Activated naive CD4-positive, alpha-beta T cell treated with anti-CD3 and anti-CD28 coated beads, Interleukin-2, amount 50 U/mL, for 24 hours (primary cell): ENCODE measurements around the gene ZSCAN30.

Experiments
- H3K27ac Mint-ChIP-seq: one replicate; pipeline ENCODE4 v1.8.0; 2021; ENCODE audit warnings: mild to moderate bottlenecking, mixed read lengths
- H3K27me3 Mint-ChIP-seq: one replicate; pipeline ENCODE4 v1.8.0; 2021; ENCODE audit warnings: mixed read lengths
- H3K36me3 Mint-ChIP-seq: one replicate; pipeline ENCODE4 v1.8.0; 2021; ENCODE audit warnings: mixed read lengths
- H3K4me1 Mint-ChIP-seq: one replicate; pipeline ENCODE4 v1.8.0; 2021; ENCODE audit warnings: mixed read lengths
- H3K4me3 Mint-ChIP-seq: one replicate; pipeline ENCODE4 v1.8.0; 2021; ENCODE audit warnings: mild to moderate bottlenecking, mixed read lengths
- H3K9me3 Mint-ChIP-seq: one replicate; pipeline ENCODE4 v1.8.0; 2021; ENCODE audit warnings: mixed read lengths

The ZSCAN30 gene

DNA sequence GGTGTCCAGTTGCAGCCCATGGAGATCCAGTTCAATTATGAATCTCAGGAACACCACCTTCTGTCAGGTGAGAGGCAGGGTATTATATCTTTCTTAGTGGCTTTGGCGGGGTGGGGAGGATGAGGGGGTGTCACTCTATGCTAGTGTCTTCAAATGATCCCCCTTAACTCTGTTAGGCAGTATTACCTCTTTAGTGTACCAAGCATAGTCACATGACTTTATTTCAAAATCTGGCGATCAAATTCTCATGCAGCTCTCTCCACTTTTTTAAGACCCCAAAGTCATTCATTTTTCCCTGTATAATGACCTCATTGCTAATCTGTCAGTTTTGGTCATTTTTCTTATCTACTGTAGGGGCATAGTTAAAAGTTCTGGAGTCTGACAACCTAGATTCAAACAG lies 1.1 kb upstream of the ZSCAN30 start:
- Mint-ChIP-seq H3K27ac (peak overlapping the region; percentile 59), H3K9me3 (no peaks in the 10 kb centered on the region), H3K4me3 (peak overlapping the region; percentile 99), H3K4me1 (peaks cover 67% of the 10 kb centered on the region), H3K27me3 (no peaks in the 10 kb centered on the region), H3K36me3 (peaks cover 30% of the 10 kb centered on the region)

DNA sequence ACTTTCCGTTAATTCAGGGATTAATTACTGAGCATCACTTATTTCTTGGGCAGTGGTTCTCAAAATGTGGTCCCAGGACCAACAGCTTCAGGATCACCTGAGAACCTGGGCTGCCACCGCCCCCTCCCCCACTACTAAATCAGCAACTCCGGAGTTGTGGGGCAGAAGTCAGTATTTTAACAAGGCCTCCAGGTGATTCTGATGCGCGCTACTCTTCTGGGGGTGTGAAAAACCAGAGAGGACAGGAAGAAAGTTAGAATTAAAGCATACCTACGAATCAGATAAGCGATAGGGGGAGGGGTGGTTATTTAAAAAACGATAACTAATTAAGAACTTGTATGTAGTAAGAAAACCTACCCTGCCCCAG lies 319 bp downstream of the ZSCAN30 start:
- peak overlapping the region; percentile 99 for H3K4me3 Mint-ChIP-seq
- H3K36me3 Mint-ChIP-seq = peaks cover 17% of the 10 kb centered on the region
- no peaks in the 10 kb centered on the region for H3K9me3 Mint-ChIP-seq
- no peaks in the 10 kb centered on the region for H3K27me3 Mint-ChIP-seq
- H3K4me1 Mint-ChIP-seq = peaks cover 54% of the 10 kb centered on the region
- H3K27ac Mint-ChIP-seq = peak overlapping the region; percentile 99

DNA sequence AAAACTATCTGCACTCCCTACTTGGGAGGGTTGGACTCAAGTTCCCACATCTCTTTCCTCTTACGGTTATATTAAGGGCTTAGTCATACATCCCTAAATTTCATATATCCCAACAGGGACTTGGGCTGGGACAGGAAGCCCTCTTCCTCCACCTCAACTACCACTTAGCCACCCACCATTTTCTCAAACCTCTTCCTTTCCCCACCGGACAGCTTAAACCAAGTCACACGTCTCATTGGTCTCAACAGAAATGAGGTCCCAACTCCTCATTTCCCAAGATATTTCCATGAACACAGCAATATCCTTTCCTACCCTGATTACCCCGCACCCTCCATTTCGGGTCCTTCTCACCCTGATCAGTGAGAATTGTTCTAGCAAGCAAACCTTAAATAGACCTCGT lies 736 bp downstream of the ZSCAN30 start:
- peaks cover 50% of the 10 kb centered on the region for H3K4me1 Mint-ChIP-seq

DNA sequence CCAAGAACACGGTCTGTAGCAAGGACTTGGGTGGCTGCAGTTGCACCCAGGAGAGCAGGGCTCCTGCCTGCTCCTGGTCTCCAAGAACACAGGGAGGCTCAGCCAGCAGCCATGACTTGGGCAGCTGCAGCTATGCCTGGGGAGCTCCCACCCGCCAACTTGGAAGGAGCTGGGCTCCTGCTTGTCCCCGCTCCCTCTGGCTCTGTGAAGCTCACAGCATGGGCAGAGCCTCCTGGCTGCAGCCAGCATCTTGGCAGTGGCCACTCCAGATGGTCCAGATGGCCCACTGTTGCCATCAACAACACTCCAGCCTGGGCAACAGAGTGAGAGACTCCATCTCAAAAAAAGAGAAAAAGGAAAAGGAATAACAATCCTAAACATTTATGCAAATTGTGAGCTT lies 5.2 kb downstream of the ZSCAN30 start:
- Mint-ChIP-seq H3K27me3 (no peaks in the 10 kb centered on the region), H3K27ac (no peak overlapping the region), H3K4me1 (peaks cover 25% of the 10 kb centered on the region), H3K4me3 (no peak overlapping the region), H3K9me3 (no peaks in the 10 kb centered on the region), H3K36me3 (peaks cover 12% of the 10 kb centered on the region)

More for the DNA sequence above, 736 bp downstream of the ZSCAN30 start:
- peak overlapping the region; percentile 99 for H3K4me3 Mint-ChIP-seq
- no peaks in the 10 kb centered on the region for H3K27me3 Mint-ChIP-seq
- peaks cover 14% of the 10 kb centered on the region for H3K36me3 Mint-ChIP-seq
- no peaks in the 10 kb centered on the region for H3K9me3 Mint-ChIP-seq
- peak overlapping the region; percentile 99 for H3K27ac Mint-ChIP-seq

DNA sequence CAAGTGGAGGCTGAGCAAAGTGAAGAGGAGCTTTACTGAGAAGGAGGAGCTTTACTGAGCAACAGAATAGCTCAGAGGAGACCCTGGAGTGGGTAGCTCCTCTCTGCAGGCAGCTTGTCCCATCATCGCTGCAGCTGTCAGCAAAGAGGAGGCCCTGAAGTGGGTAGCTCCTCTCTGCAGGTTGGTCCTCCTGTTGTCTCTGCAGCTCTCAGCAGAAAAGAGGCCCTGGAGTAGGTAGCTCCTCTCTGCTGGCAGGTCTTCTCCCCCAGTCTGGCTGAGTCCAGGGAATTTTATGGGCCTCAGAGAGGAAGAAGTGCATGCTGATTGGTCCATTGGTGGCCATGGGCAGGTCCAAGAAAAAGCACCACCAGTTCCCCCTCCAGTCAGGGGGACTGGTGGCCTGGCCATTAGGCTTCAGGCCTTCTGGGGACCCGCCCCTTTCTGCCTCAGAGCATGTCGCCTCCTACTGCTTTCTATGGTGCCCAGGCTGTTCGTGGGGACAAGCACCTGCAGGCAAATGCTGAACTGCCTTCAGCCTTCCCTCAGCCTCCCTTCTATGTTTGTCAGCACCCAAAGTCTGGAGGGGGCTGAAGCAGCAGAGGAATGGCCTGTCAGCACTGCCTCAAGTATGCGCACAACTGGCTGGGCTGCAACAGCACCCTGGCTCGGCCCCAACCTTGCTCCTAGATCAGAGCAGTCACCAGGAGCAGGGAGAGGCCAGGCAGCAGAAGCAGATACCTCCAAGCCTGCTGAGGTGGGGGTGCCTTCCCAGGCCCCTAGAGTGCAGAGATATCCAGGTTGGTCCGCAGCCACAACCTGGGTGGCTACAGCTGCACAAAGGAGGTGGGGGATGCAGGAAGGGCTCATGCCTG lies 5.9 kb downstream of the ZSCAN30 start:
- Mint-ChIP-seq H3K4me1 (peaks cover 22% of the 10 kb centered on the region), H3K36me3 (peaks cover 11% of the 10 kb centered on the region), H3K4me3 (no peak overlapping the region), H3K9me3 (peaks cover 3% of the 10 kb centered on the region), H3K27me3 (no peaks in the 10 kb centered on the region), H3K27ac (no peak overlapping the region)

DNA sequence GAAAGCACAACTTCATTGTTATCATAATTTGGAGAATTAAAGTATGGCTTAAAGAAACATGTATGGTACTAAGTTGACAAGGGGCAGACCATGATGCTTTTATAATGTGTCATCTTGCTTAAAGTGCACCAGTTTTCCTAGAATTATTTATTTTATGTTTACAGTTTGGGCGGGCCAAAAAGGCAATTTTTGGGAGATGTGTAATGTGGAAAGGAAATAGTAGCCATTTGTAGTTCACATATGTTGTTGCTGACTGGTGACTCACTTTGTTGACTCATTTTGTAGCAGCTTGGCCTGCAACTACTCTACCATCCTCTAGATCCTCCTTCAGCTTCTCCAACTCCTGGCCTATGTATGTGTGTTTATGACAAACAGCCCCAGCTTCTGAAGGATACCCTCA lies 7.7 kb downstream of the ZSCAN30 start:
- Mint-ChIP-seq H3K4me3 (no peak overlapping the region), H3K9me3 (peaks cover 7% of the 10 kb centered on the region), H3K27ac (no peak overlapping the region), H3K27me3 (no peaks in the 10 kb centered on the region), H3K4me1 (peaks cover 27% of the 10 kb centered on the region), H3K36me3 (peaks cover 15% of the 10 kb centered on the region)

DNA sequence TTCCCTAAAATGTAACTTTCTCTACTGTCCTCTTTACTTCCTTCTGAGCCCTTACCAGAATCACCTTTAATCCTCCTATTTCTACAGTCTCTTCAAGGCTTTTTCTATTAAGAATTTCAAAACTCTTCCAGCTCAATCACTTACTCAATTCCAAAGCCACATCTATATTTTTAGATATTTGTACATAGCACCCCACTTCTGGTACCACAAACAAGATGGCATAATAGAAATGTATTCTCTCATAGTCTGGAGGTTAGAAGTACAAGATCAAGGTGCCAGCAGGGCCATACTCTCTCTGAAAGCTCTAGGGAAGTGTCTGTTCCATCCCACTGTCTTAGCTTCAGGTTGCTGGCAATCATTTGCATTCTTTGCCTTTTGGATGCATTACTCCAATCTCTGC lies 11.1 kb downstream of the ZSCAN30 start:
- no peak overlapping the region for H3K4me3 Mint-ChIP-seq
- H3K4me1 Mint-ChIP-seq = peaks cover 23% of the 10 kb centered on the region
- H3K36me3 Mint-ChIP-seq = peaks cover 17% of the 10 kb centered on the region
- H3K9me3 Mint-ChIP-seq = peaks cover 7% of the 10 kb centered on the region
- no peaks in the 10 kb centered on the region for H3K27me3 Mint-ChIP-seq
- H3K27ac Mint-ChIP-seq = no peak overlapping the region

DNA sequence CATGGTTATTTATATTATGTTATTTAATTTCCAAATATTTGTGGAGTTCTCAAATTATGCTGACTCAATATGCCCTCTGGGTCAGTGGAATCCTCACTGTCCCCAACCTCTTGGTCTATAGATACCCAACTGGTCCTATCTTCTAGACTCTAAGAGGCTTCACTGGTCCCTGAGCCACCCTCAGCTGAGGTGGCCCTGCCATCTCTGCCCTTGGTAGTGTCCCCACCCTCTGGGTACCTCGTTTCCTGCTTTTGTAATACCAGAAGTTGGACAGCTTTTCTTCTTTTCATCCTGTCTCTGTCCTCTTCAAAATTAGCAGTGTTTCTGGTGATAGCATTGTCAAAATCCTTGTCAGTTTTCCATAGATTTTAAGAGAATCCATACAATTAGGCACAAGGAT lies 11.9 kb downstream of the ZSCAN30 start:
- H3K4me3 Mint-ChIP-seq = no peak overlapping the region
- no peaks in the 10 kb centered on the region for H3K27me3 Mint-ChIP-seq
- H3K4me1 Mint-ChIP-seq = peaks cover 23% of the 10 kb centered on the region
- H3K27ac Mint-ChIP-seq = no peak overlapping the region
- peaks cover 7% of the 10 kb centered on the region for H3K9me3 Mint-ChIP-seq
- H3K36me3 Mint-ChIP-seq = peaks cover 18% of the 10 kb centered on the region

DNA sequence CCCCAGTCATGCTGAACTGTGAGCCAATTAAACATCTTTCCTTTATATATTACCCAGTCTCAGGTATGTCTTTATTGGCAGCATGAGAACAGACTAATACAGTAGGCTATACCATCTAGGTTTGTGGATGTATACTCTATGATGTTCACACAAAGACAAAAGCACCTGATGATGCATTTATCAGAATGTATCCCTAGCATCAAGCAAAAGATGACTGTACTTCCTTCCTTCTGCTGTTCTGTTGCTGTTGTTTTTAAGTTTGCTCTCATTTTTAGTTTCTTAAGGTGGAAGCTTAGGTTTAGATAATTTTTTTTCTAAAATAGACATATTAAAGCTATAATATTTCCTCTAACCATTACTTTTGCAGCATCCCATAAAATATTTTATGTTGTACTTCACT lies 12.4 kb downstream of the ZSCAN30 start:
- H3K36me3 Mint-ChIP-seq = peaks cover 16% of the 10 kb centered on the region

DNA sequence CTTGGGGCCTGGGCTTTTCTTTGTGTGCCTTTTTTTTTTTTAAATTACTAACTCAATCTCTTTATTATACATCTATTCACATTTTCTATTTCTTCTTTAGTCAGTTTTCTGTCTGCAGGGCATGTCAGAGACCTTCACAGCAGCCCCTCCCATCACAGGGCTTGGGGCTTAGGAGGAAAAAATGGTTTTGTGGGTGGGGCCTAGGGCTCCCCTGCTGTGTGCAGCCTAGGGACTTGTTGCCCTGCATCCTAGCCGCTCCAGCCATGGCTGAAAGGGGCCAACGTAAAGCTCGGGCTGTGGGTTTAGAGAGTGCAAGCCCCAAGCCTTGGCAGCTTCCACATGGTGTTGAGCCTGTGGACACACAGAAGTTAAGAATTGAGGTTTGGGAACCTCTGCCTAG lies 13.8 kb downstream of the ZSCAN30 start:
- peaks cover 18% of the 10 kb centered on the region for H3K4me1 Mint-ChIP-seq
- H3K36me3 Mint-ChIP-seq = peaks cover 11% of the 10 kb centered on the region
- no peak overlapping the region for H3K27ac Mint-ChIP-seq
- H3K9me3 Mint-ChIP-seq = peaks cover 7% of the 10 kb centered on the region
- H3K4me3 Mint-ChIP-seq = no peak overlapping the region
- H3K27me3 Mint-ChIP-seq = no peaks in the 10 kb centered on the region

More for the DNA sequence above, 12.4 kb downstream of the ZSCAN30 start:
- no peak overlapping the region for H3K4me3 Mint-ChIP-seq
- no peaks in the 10 kb centered on the region for H3K27me3 Mint-ChIP-seq
- H3K9me3 Mint-ChIP-seq = peaks cover 7% of the 10 kb centered on the region
- H3K27ac Mint-ChIP-seq = no peak overlapping the region
- H3K4me1 Mint-ChIP-seq = peaks cover 20% of the 10 kb centered on the region

DNA sequence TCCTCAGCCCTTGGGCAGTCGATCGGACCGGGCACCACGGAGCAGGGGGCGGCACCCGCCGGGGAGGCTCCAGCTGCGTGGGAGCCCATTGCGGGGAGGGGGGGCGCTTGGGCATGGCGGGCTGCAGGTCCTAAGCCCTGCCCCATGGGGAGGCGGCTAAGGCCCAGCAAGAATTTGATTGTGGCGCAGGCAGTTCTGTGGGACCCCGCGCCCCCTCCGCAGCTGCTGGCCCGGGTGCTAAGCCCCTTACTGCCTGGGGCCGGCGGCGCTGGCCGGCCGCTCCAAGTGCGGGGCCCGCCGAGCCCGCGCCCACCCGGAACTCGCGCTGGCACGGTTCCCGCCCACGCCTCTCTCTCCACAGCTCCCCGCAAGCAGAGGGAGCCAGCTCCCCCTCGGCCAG lies 18.4 kb downstream of the ZSCAN30 start:
- Mint-ChIP-seq H3K27ac (no peak overlapping the region), H3K9me3 (peaks cover 6% of the 10 kb centered on the region), H3K4me3 (no peak overlapping the region), H3K36me3 (peaks cover 4% of the 10 kb centered on the region), H3K4me1 (peaks cover 21% of the 10 kb centered on the region), H3K27me3 (no peaks in the 10 kb centered on the region)

DNA sequence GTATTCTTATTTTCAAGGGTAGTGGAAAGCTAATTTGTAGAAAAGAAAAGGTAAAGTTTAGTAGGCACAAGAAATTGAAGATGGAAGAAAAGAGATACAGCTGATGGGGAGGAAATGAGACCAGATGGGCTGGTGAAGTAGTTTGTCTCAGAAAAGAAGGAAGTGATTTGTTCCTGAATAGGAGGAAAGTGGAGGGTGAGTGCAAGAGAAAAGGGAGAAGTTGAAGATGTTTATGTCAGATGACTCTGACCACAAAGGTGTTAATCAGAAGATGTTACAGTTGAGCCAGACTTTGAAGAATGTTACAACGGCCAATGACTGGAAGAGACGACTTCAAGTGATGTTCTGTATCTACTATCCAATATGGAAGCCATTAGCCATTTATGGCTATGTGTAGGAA lies 21.2 kb downstream of the ZSCAN30 start:
- H3K27me3 Mint-ChIP-seq = no peaks in the 10 kb centered on the region
- no peak overlapping the region for H3K27ac Mint-ChIP-seq
- H3K36me3 Mint-ChIP-seq = peaks cover 2% of the 10 kb centered on the region
- H3K4me3 Mint-ChIP-seq = peak overlapping the region; percentile 4
- H3K9me3 Mint-ChIP-seq = peaks cover 17% of the 10 kb centered on the region
- H3K4me1 Mint-ChIP-seq = peaks cover 32% of the 10 kb centered on the region

DNA sequence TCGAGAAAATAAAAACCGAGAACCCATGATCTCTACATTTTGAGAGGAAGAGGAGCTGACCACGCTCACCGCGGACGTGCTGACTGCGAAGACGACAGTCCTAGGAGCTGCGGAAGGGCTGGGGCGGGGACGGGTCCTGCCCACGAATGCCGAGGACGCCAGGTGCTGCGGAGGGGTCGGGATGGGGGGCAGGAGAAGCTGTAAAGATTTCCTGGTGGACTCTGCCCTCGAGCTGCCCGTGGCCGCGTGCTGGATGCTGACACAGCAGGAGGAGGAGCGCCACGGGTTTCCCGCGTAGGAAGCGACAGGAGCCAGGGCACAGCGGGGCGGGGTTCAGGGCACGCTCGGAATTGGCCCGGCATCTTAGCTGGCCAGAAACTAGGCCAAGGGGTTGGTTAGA lies 22.2 kb downstream of the ZSCAN30 start:
- peaks cover 17% of the 10 kb centered on the region for H3K9me3 Mint-ChIP-seq
- no peaks in the 10 kb centered on the region for H3K36me3 Mint-ChIP-seq
- no peaks in the 10 kb centered on the region for H3K27me3 Mint-ChIP-seq
- peaks cover 33% of the 10 kb centered on the region for H3K4me1 Mint-ChIP-seq
- H3K4me3 Mint-ChIP-seq = peak overlapping the region; percentile 91
- peak overlapping the region; percentile 15 for H3K27ac Mint-ChIP-seq

DNA sequence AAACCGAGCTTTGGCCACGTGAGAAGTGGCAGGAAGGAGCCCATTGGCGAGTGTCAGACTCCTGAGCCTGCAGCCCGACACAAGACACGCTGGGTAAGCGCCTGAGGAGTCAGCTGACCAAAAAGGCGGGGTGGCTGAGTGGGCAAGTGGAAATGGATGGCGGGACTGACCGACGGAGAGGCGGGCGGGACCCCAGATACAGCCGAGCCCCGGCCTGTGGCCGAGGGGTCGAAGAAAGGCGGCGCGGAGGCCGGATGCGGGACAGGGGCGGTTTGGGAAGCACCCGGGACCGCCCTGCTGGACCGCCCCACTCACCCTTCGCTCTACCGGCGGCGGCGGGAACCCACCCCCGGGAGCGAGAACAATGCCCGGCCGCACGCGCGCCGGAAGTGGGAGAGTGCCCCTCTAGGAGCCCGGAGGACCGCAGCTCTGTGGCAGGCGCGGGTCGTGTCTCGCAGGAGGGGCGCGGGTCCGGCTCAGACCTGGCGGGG lies 22.8 kb downstream of the ZSCAN30 start:
- Mint-ChIP-seq H3K9me3 (peaks cover 17% of the 10 kb centered on the region), H3K4me1 (peaks cover 35% of the 10 kb centered on the region), H3K27me3 (no peaks in the 10 kb centered on the region), H3K4me3 (peak overlapping the region; percentile 91), H3K27ac (peak overlapping the region; percentile 96), H3K36me3 (no peaks in the 10 kb centered on the region)

DNA sequence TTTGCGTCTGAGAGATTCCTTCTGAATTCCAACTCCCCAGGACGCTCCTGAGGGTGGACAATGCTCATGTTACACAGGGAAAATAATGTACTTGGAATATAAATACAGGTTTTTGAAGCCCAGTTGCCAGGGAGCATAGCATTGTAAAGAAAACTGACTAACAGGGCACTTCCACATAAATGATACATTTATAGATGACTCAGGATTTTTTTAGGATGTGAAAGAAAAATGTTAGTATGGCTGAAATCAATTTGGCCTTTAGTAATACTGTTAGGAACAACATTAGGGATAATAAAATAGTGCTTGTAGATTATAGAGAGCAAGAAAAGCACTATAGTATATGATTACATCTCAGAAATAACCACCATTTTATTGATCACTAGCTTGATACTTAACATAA lies 25.6 kb downstream of the ZSCAN30 start:
- Mint-ChIP-seq H3K4me3 (no peak overlapping the region), H3K36me3 (peaks cover 3% of the 10 kb centered on the region), H3K4me1 (peaks cover 35% of the 10 kb centered on the region), H3K27me3 (no peaks in the 10 kb centered on the region), H3K9me3 (peaks cover 17% of the 10 kb centered on the region), H3K27ac (no peak overlapping the region)

DNA sequence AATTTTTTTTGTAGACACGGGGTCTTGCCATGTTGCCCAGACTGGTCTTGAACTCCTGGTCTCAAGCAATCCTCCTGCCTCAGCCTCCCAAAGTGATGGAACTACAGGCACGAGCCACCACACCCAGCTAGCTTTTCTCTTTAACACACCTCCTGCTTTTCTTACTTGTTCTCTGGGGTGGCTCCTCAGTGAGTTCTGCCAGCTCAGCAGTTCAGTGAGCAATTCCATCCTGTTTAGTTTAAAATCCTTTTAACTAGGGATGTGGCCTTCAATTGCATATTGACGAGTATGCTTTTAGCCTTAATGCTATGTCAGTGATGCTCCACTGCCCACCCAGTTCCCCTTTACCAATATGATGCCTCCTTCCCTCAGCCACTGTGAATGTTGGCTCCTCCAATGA lies 33.1 kb downstream of the ZSCAN30 start:
- H3K27me3 Mint-ChIP-seq = no peaks in the 10 kb centered on the region
- H3K4me3 Mint-ChIP-seq = no peak overlapping the region
- no peaks in the 10 kb centered on the region for H3K4me1 Mint-ChIP-seq
- peaks cover 41% of the 10 kb centered on the region for H3K36me3 Mint-ChIP-seq
- no peak overlapping the region for H3K27ac Mint-ChIP-seq
- H3K9me3 Mint-ChIP-seq = peaks cover 16% of the 10 kb centered on the region
